ENCODE results near the gene CAST. TPM values are rescaled to one million over a fixed set of nuclear protein-coding genes. Genes with fewer than 3 reads are reported as not detected.

The CAST gene
- total and polyA plus RNA-seq, 2 donors (not counting 3 experiments of a cell fraction or from before 2014, with no cell fraction given): 33.7 to 194 TPM

DNA sequence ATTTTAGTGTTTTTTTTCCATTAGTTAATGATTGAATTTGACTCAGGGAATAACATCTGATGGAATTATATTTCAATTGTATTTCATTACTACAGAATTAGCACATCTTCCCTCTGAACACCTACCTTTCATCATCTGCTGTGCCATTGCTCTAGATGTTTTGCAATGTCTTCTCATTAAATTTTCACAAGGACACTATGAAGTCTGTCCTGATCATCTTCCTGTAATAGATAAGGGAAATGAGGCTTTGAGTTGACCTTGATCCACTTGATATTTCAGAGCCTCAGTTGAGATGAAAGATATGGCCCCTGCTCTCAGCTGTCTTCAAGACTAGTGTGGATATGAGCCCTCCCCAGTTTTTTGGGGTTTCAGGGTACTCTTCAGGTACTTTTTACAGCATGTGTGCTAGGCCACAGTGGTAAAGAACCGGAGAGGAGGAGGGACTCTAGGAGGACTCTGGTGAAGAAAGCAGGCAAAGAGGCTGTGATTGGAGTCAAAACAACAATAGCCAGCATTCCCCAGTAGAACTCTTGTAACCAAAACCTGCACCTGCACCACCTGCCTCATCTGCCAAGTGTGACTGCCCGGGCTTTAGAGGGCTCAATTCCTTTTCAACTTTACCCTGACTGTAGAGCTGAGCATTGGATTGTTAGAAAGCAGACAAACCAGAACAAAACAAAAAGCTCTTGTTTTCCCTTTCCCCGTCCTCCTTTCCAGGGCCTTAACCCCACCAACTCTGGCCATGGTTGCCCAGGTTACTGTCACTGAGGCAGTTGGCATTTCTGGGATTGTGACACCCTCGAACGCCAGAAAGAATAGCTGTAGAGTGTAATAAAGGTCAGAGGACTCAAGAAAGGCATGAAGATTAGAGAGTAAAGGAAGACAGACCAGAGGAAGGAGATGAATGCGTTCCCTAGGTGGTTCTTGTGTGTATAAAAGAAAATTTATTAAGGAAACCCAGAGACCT, 89.3 kb downstream of the CAST start:
- Histone ChIP-seq H3K9me3 (replicated peaks; ENCODE audit: control insufficient read depth, insufficient read depth, low read length) (no peaks in the 10 kb centered on the region), H3K4me2 (ENCODE audit: insufficient read depth, low read length) (no peak overlapping the region), H3K27me3 (ENCODE audit: control insufficient read depth in 2 of 2, insufficient read depth in 2 of 2, low read length in 2 of 2) (no peaks in the 10 kb centered on the region), H3K36me3 (ENCODE audit: control insufficient read depth in 2 of 2, extremely low read depth in 1 of 2, insufficient read depth in 2 of 2, low read length in 2 of 2) (peaks cover 17 to 33% of the 10 kb centered on the region in 2 experiments), H3K27ac (ENCODE audit: insufficient read depth, low read depth, low read length) (no peak overlapping the region), H3K4me3 (replicated peaks in 1 of 3; ENCODE audit: insufficient read depth in 1 of 3, low read depth in 1 of 3, low read length in 3 of 3) (no peak overlapping the region), H3K9me1 (replicated peaks; ENCODE audit: control insufficient read depth, extremely low read depth, insufficient read depth, low read length) (no peaks in the 10 kb centered on the region), H2AFZ (ENCODE audit: low read depth, low read length) (no peak overlapping the region), H3K4me1 (ENCODE audit: control insufficient read depth, extremely low read depth, insufficient read depth, low read length) (peaks cover 3% of the 10 kb centered on the region), H3K9ac (replicated peaks; ENCODE audit: extremely low read depth, insufficient read depth, low read length) (no peak overlapping the region), H4K20me1 (replicated peaks; ENCODE audit: control insufficient read depth, extremely low read depth, insufficient read depth, low read length) (no peaks in the 10 kb centered on the region), H3K79me2 (ENCODE audit: control insufficient read depth, insufficient read depth, low read length) (no peaks in the 10 kb centered on the region)
- dilution Hi-C loops (cut with MboI; ENCODE audit: extremely low pct_ligation_motif_present, low sequenced_read_pairs): no loop called here
- POLR2A ChIA-PET: no interaction called here
- DNase-seq (ENCODE audit: low read depth, low spot score) (no peak), FAIRE-seq (no peak)
- no TSS peak for BruUV-seq (replicated peaks)
- no peak for TF ChIP-seq JUN (IDR thresholded peaks at IDR 0.05; ENCODE audit: borderline replicate concordance, insufficient read depth, insufficient read length, low read depth)
- intact Hi-C loops (cut with micrococcal nuclease): loop anchor here (1.0 to 10.0 kb wide), 4 partner anchors 137 to 411 kb away; no protein-coding TSS in a partner anchor
- CTCF ChIA-PET: interaction anchor here (0.6 to 2.4 kb wide), 61 partner anchors 9 to 1605 kb away, joined by 3 to 62 read pairs (median 5); partner anchors contain the start of genes CAST, ERAP1 and LIX1

DNA sequence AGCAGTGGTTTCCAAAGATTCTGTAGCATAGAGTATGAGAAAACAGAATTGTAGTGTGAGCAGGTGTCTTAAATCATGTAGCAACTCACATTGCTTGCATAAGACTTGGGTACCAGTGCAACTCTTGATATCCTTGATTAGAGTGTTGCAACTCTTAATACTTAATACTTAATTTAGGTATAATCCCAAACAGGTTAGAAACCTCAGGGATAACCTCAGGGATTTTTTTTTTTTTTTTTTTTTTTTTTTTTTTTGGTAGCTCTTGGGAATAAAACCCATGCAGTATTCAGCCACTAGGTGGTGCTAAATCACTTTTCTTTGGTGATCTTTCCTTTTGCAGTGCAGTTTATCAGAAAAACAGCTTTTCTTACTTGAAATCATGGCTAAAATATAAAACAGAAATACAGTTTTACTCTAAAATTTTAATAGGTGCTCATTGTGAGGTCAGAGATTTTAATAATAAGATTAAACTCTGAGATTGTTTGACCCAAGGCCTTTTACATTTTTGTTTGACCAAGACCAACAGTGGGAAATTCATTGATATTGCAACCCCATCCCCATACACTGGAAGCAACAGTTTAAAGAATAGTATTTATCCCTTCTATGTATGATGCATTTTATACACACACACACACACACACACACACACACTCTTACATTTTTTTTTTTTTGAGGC, 90.3 kb downstream of the CAST start:
- Histone ChIP-seq H3K79me2 (ENCODE audit: control insufficient read depth, insufficient read depth, low read length) (no peaks in the 10 kb centered on the region), H3K9me1 (replicated peaks; ENCODE audit: control insufficient read depth, extremely low read depth, insufficient read depth, low read length) (no peaks in the 10 kb centered on the region), H3K9ac (replicated peaks; ENCODE audit: extremely low read depth, insufficient read depth, low read length) (no peak overlapping the region), H2AFZ (ENCODE audit: low read depth, low read length) (no peak overlapping the region), H3K4me3 (replicated peaks in 1 of 3; ENCODE audit: insufficient read depth in 1 of 3, low read depth in 1 of 3, low read length in 3 of 3) (no peak overlapping the region), H4K20me1 (replicated peaks; ENCODE audit: control insufficient read depth, extremely low read depth, insufficient read depth, low read length) (no peaks in the 10 kb centered on the region), H3K4me1 (ENCODE audit: control insufficient read depth, extremely low read depth, insufficient read depth, low read length) (peaks cover 3% of the 10 kb centered on the region), H3K9me3 (replicated peaks; ENCODE audit: control insufficient read depth, insufficient read depth, low read length) (no peaks in the 10 kb centered on the region), H3K4me2 (ENCODE audit: insufficient read depth, low read length) (no peak overlapping the region), H3K27me3 (ENCODE audit: control insufficient read depth in 2 of 2, insufficient read depth in 2 of 2, low read length in 2 of 2) (no peaks in the 10 kb centered on the region), H3K36me3 (ENCODE audit: control insufficient read depth in 2 of 2, extremely low read depth in 1 of 2, insufficient read depth in 2 of 2, low read length in 2 of 2) (peaks cover 25 to 37% of the 10 kb centered on the region in 2 experiments), H3K27ac (ENCODE audit: insufficient read depth, low read depth, low read length) (no peak overlapping the region)
- FAIRE-seq (peak; percentile 71), DNase-seq (ENCODE audit: low read depth, low spot score) (peak; percentile 71)
- intact Hi-C loops (cut with micrococcal nuclease): loop anchor here (1.0 to 10.0 kb wide), 4 partner anchors 138 to 410 kb away; no protein-coding TSS in a partner anchor
- BruUV-seq (replicated peaks): no TSS peak
- POLR2A ChIA-PET: interaction anchor here (0.6 to 0.7 kb wide), 4 partner anchors 42 to 381 kb away, joined by 3 to 5 read pairs (median 4); no protein-coding TSS in a partner anchor
- dilution Hi-C loops (cut with MboI; ENCODE audit: extremely low pct_ligation_motif_present, low sequenced_read_pairs): no loop called here
- TF ChIP-seq GATA2 (IDR thresholded peaks at IDR 0.05; ENCODE audit: insufficient read depth, insufficient read length, low read depth, low read length) (no peak), POLR2AphosphoS5 (IDR thresholded peaks at IDR 0.05; ENCODE audit: insufficient read depth, low read depth, low read length) (no peak), FOS (IDR thresholded peaks at IDR 0.05; ENCODE audit: borderline replicate concordance, insufficient read depth, low read length) (no peak)
- TF ChIP-seq, protein P1, sequence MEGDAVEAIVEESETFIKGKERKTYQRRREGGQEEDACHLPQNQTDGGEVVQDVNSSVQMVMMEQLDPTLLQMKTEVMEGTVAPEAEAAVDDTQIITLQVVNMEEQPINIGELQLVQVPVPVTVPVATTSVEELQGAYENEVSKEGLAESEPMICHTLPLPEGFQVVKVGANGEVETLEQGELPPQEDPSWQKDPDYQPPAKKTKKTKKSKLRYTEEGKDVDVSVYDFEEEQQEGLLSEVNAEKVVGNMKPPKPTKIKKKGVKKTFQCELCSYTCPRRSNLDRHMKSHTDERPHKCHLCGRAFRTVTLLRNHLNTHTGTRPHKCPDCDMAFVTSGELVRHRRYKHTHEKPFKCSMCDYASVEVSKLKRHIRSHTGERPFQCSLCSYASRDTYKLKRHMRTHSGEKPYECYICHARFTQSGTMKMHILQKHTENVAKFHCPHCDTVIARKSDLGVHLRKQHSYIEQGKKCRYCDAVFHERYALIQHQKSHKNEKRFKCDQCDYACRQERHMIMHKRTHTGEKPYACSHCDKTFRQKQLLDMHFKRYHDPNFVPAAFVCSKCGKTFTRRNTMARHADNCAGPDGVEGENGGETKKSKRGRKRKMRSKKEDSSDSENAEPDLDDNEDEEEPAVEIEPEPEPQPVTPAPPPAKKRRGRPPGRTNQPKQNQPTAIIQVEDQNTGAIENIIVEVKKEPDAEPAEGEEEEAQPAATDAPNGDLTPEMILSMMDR (IDR thresholded peaks at IDR 0.05; ENCODE audit: extremely low read depth in 1 of 2, insufficient read depth in 1 of 2, low read depth in 1 of 2, low read length in 2 of 2): peak; percentile 36 to 55
- CTCF ChIA-PET: interaction anchor here (0.6 to 2.4 kb wide), 67 partner anchors 10 to 1604 kb away, joined by 3 to 62 read pairs (median 5); partner anchors contain the start of genes CAST, ERAP1 and LIX1

Measured in endothelial cell of umbilical vein (primary cell).